HCT116 (cell line): ENCODE data around the gene TSPOAP1. TPM values are rescaled to one million over a fixed set of nuclear protein-coding genes. Genes with fewer than 3 reads are reported as not detected.

ENCODE experiments used
- ATAC-seq: fragments of 200-7000 bp; cut with Tn5 transposase; 2 replicates; pipeline ENCODE4 v1.9.1; 2020; ENCODE audit warnings: mild to moderate bottlenecking, moderate library complexity
- BruUV-seq: library from RNA; stranded (reverse); fragments of 400-500 nt; replicated peaks from 2 replicates; lab custom pipeline; 2021; lab: Mats Ljungman, UMichigan
- CTCF ChIA-PET: fragments of 300-600 bp; sonication (Branson Sonifier 250); formaldehyde crosslinking; loops from one replicate; lab custom pipeline; 2021; ENCODE audit warnings: antibody characterized with exemption; lab: Charles Lee
- POLR2A ChIA-PET: fragments of 300-600, 350-600 bp; sonication (Branson Sonifier 250); formaldehyde crosslinking; loops from one replicate; lab custom pipeline; 2021; ENCODE audit warnings: antibody characterized with exemption; lab: Charles Lee
- RAD21 ChIA-PET, 2 experiments: fragments of 300-600 bp; sonication (Branson Sonifier 250); formaldehyde crosslinking; loops; one replicate each; lab custom pipeline; 2023; ENCODE audit warnings: low total read pairs in 2 of 2; ENCODE audit not compliant: uncharacterized antibody in 2 of 2, unreplicated experiment in 2 of 2, low non-redundant PET in 1 of 2; lab: Charles Lee
- DNase-seq: peaks from one replicate; pipeline ENCODE4 v3.0.0-alpha.2; 2010; ENCODE audit warnings: low read depth, low spot score
- H2AFZ ChIP-seq: fragments of 200-600 bp; shearing (Covaris generic), sonication (generic); 2 replicates; pipeline ENCODE4 v1.6.1; 2017; ENCODE audit warnings: low read depth, mixed run types, mixed read lengths, antibody characterized with exemption, low read length; ENCODE audit not compliant: poor library complexity, severe bottlenecking
- H3K27ac ChIP-seq: 2 replicates; pipeline ENCODE4 v1.5.1; 2012; ENCODE audit warnings: low read depth, low read length
- H3K27me3 ChIP-seq: fragments of 200-600 bp; sonication (generic); 2 replicates; pipeline ENCODE4 v1.6.1; 2016; ENCODE audit warnings: mixed run types, low read length, mixed read lengths; ENCODE audit not compliant: insufficient read depth
- H3K36me3 ChIP-seq, 2 experiments: fragments of 200-500 bp in 1 of 2; fragments of 200-600 bp in 1 of 2; sonication (Bioruptor generic) in 1 of 2; sonication (generic) in 1 of 2; 2 replicates each; pipeline versions ENCODE4 v1.5.1 to v1.6.1; 2014 to 2016; ENCODE audit warnings: low read length in 2 of 2, inconsistent platforms in 1 of 2, mixed read lengths in 1 of 2, mixed run types in 1 of 2; ENCODE audit not compliant: insufficient read depth in 2 of 2, control insufficient read depth in 1 of 2
- H3K4me1 ChIP-seq, 2 experiments: fragments of 200-600 bp in 1 of 2; sonication (generic) in 1 of 2; 2 replicates each; pipeline versions ENCODE4 v1.5.1 to v1.6.1; 2012 to 2017; ENCODE audit warnings: low read length in 2 of 2, inconsistent platforms in 1 of 2, mild to moderate bottlenecking in 1 of 2, mixed read lengths in 1 of 2, mixed run types in 1 of 2, moderate library complexity in 1 of 2; ENCODE audit not compliant: insufficient read depth in 2 of 2, control insufficient read depth in 1 of 2
- H3K4me2 ChIP-seq: fragments of 200-600 bp; sonication (generic); 2 replicates; pipeline ENCODE4 v1.6.1; 2017; ENCODE audit warnings: mixed run types, low read length, mixed read lengths
- H3K4me3 ChIP-seq, 2 experiments: fragments of 200-600 bp in 1 of 2; sonication (generic) in 1 of 2; replicated peaks in 1 of 2; 2 replicates each; pipeline ENCODE4 v1.5.1; 2011 to 2016; ENCODE audit warnings: low read length in 2 of 2, control low read depth in 1 of 2, low read depth in 1 of 2, mild to moderate bottlenecking in 1 of 2, mixed read lengths in 1 of 2, mixed run types in 1 of 2
- H3K79me2 ChIP-seq: fragments of 200-600 bp; sonication (generic); 2 replicates; pipeline ENCODE4 v1.6.1; 2017; ENCODE audit warnings: mild to moderate bottlenecking, mixed run types, low read length, moderate library complexity, mixed read lengths; ENCODE audit not compliant: insufficient read depth
- H3K9ac ChIP-seq: fragments of 200-600 bp; sonication (generic); 2 replicates; pipeline ENCODE4 v1.6.1; 2016; ENCODE audit warnings: low read length, mixed read lengths
- H3K9me2 ChIP-seq: fragments of 200-600 bp; sonication (generic), shearing (Covaris generic); 2 replicates; pipeline ENCODE4 v1.6.1; 2017; ENCODE audit warnings: mixed run types, mild to moderate bottlenecking, moderate library complexity; ENCODE audit not compliant: insufficient read depth
- H3K9me3 ChIP-seq, 2 experiments: fragments of 200-500 bp in 1 of 2; fragments of 200-600 bp in 1 of 2; sonication (Bioruptor generic) in 1 of 2; sonication (generic) in 1 of 2; 2 replicates each; pipeline ENCODE4 v1.6.1; 2014 to 2017; ENCODE audit warnings: low read length in 2 of 2, mixed read lengths in 2 of 2, inconsistent platforms in 1 of 2, low read depth in 1 of 2, mild to moderate bottlenecking in 1 of 2, mixed run types in 1 of 2, moderate library complexity in 1 of 2; ENCODE audit not compliant: control insufficient read depth in 1 of 2, insufficient read depth in 1 of 2
- H4K20me1 ChIP-seq: fragments of 200-600 bp; sonication (generic), shearing (Covaris generic); 2 replicates; pipeline ENCODE4 v1.6.1; 2017; ENCODE audit warnings: mixed run types, mild to moderate bottlenecking, moderate library complexity; ENCODE audit not compliant: insufficient read depth
- CEBPB ChIP-seq: IDR thresholded peaks from 2 replicates; pipeline ENCODE4 v1.6.1; 2012; ENCODE audit warnings: low read depth
- EGR1 ChIP-seq: IDR thresholded peaks from 2 replicates; pipeline ENCODE4 v1.6.1; 2012; ENCODE audit warnings: low read depth
- ELF1 ChIP-seq: IDR thresholded peaks from 2 replicates; pipeline ENCODE4 v1.6.1; 2012; ENCODE audit warnings: low read depth, borderline replicate concordance
- EZH2phosphoT487 ChIP-seq: fragments of 200-600 bp; IDR thresholded peaks from 2 replicates; pipeline ENCODE4 v1.6.1; 2018; ENCODE audit warnings: antibody characterized with exemption, borderline replicate concordance
- MAX ChIP-seq: IDR thresholded peaks from 2 replicates; pipeline ENCODE4 v1.6.1; 2012
- POLR2A ChIP-seq: IDR thresholded peaks from 2 replicates; pipeline ENCODE4 v1.7.0; 2011; ENCODE audit warnings: borderline replicate concordance; ENCODE audit not compliant: insufficient read depth, insufficient read length; ENCODE audit errors: extremely low read depth
- POLR2AphosphoS5 ChIP-seq: IDR thresholded peaks from 2 replicates; pipeline ENCODE4 v1.6.1; 2011; ENCODE audit warnings: mild to moderate bottlenecking, low read depth, low read length, moderate library complexity
- RAD21 ChIP-seq: IDR thresholded peaks from 2 replicates; pipeline ENCODE4 v1.6.1; 2012; ENCODE audit warnings: low read depth, mild to moderate bottlenecking
- REST ChIP-seq: IDR thresholded peaks from 2 replicates; pipeline ENCODE4 v1.6.1; 2012; ENCODE audit warnings: low read depth
- SIN3A ChIP-seq: IDR thresholded peaks from 2 replicates; pipeline ENCODE4 v1.6.1; 2012; ENCODE audit warnings: low read depth
- SP1 ChIP-seq: IDR thresholded peaks from 2 replicates; pipeline ENCODE4 v1.6.1; 2012; ENCODE audit warnings: low read depth
- SRF ChIP-seq: IDR thresholded peaks from 2 replicates; pipeline ENCODE4 v1.6.1; 2012; ENCODE audit warnings: low read depth
- TCF7L2 ChIP-seq: IDR thresholded peaks from 2 replicates; pipeline ENCODE4 v1.7.0; 2011; ENCODE audit warnings: borderline replicate concordance, inconsistent platforms; ENCODE audit not compliant: insufficient read depth, insufficient read length; ENCODE audit errors: extremely low read depth
- YY1 ChIP-seq: IDR thresholded peaks from 2 replicates; pipeline ENCODE4 v1.6.1; 2011; ENCODE audit warnings: low read length, low read depth, moderate library complexity, mild to moderate bottlenecking; ENCODE audit not compliant: insufficient replicate concordance; ENCODE audit errors: extremely low read depth
- ZBTB33 ChIP-seq: IDR thresholded peaks from 2 replicates; pipeline ENCODE4 v1.6.1; 2011; ENCODE audit warnings: mild to moderate bottlenecking, low read length, moderate library complexity; ENCODE audit not compliant: insufficient replicate concordance; ENCODE audit errors: extremely low read depth
- ZFX ChIP-seq: fragments of 450-650 bp; IDR thresholded peaks from 2 replicates; pipeline ENCODE4 v1.6.1; 2017
- ZNF274 ChIP-seq: fragments of 200-500 bp; sonication (Bioruptor generic); IDR thresholded peaks from 2 replicates; pipeline ENCODE4 v1.6.1; 2014; ENCODE audit warnings: mild to moderate bottlenecking, low read depth, low read length, inconsistent platforms
- intact Hi-C: fragments of 100-400 bp; cut with micrococcal nuclease; formaldehyde crosslinking; loops from 2 replicates; pipeline ENCODE4 v1.10.0; 2022
- total RNA-seq: library from RNA; stranded (reverse); gene quantifications from one replicate; pipeline ENCODE4 v1.2.1, GENCODE V29; 2021; ENCODE audit not compliant: unreplicated experiment

The TSPOAP1 gene
- total RNA-seq, 1 experiment from 2014 or later = 0.27 TPM

GRCh38 chr17:58335061-58335731, 6.6 kb upstream of the TSPOAP1 start (continued):
- TF ChIP-seq ZBTB33 (no peak), REST (no peak), EGR1 (no peak), TCF7L2 (no peak), POLR2AphosphoS5 (no peak)

GRCh38 chr17:58334661-58335060, 6.1 kb upstream of the TSPOAP1 start:
- H3K36me3 ChIP-seq = no peaks in the 10 kb centered on the region
- intact Hi-C loops = no loop called here
- no peak for TF ChIP-seq SP1
- TF ChIP-seq ELF1 = no peak
- TF ChIP-seq EZH2phosphoT487 = no peak
- TF ChIP-seq ZFX = no peak
- no peak for TF ChIP-seq ZNF274
- no peak for TF ChIP-seq CEBPB
- no peak for TF ChIP-seq SRF
- no peak for TF ChIP-seq RAD21
- TF ChIP-seq MAX = no peak
- no peak for TF ChIP-seq POLR2A
- TF ChIP-seq SIN3A = no peak
- no peak for TF ChIP-seq ZBTB33
- TF ChIP-seq YY1 = no peak
- CTCF ChIA-PET = interaction anchor here (2.4 kb wide), 1 partner anchor 18 kb away, joined by 7 read pairs; no protein-coding TSS in a partner anchor
- POLR2A ChIA-PET = interaction anchor here (1.3 kb wide), 1 partner anchor 17 kb away, joined by 6 read pairs; the partner anchor contains the start of gene SUPT4H1
- RAD21 ChIA-PET = no interaction called here
- no peak overlapping the region for H2AFZ ChIP-seq
- no peak overlapping the region for H3K27ac ChIP-seq
- no peaks in the 10 kb centered on the region for H3K27me3 ChIP-seq
- no peak overlapping the region for H3K9ac ChIP-seq
- H3K79me2 ChIP-seq = no peaks in the 10 kb centered on the region
- H3K9me2 ChIP-seq = no peaks in the 10 kb centered on the region
- DNase-seq (no peak), ATAC-seq (no peak)
- no peak overlapping the region for H3K4me2 ChIP-seq
- H3K4me1 ChIP-seq = peaks cover 17 to 53% of the 10 kb centered on the region in 2 experiments
- BruUV-seq = no TSS peak
- no peak overlapping the region for H3K4me3 ChIP-seq
- H4K20me1 ChIP-seq = no peaks in the 10 kb centered on the region
- H3K9me3 ChIP-seq = no peaks in the 10 kb centered on the region
